IPS DF 19.7 (cell line): ENCODE results near the gene CCNL2.
A peak's percentile ranks its signal among the peaks of the same experiment; 100 is the strongest.
"Not testable (repeated sequence)": the region's sequence is repeated elsewhere in the genome, so short reads cannot be mapped to it uniquely, and the experiment has no call there.

Experiments
- DNase-seq: peaks from one replicate; pipeline ENCODE4 v3.0.0-alpha.2; 2013; ENCODE audit warnings: low read depth, low spot score

Gene CCNL2

GRCh38 chr1:1399872-1400575 is 889 bp upstream of the CCNL2 start:
- DNase-seq: no peak

- no peak for DNase-seq
Measured at GRCh38 chr1:1398677-1399186, 403 bp downstream of the CCNL2 start.

GRCh38 chr1:1397839-1398523 is 1.2 kb downstream of the CCNL2 start:
- no peak for DNase-seq

- no peak for DNase-seq
Measured at GRCh38 chr1:1395166-1395565, 4.0 kb downstream of the CCNL2 start.

GRCh38 chr1:1394116-1394515 is 5.0 kb downstream of the CCNL2 start:
- no peak for DNase-seq

GRCh38 chr1:1393428-1393827 is 5.7 kb downstream of the CCNL2 start:
- DNase-seq: no peak

GRCh38 chr1:1393014-1393413 is 6.1 kb downstream of the CCNL2 start:
- no peak for DNase-seq

GRCh38 chr1:1391225-1391624 is 7.9 kb downstream of the CCNL2 start:
- DNase-seq: no peak

GRCh38 chr1:1390675-1391074 is 8.5 kb downstream of the CCNL2 start:
- no peak for DNase-seq

GRCh38 chr1:1388078-1388472 is 11.1 kb downstream of the CCNL2 start:
- no peak for DNase-seq

- DNase-seq: no peak
Measured at GRCh38 chr1:1387098-1388077, 11.7 kb downstream of the CCNL2 start.

- no peak for DNase-seq
Measured at GRCh38 chr1:1385931-1386330, 13.2 kb downstream of the CCNL2 start.

- not testable (repeated sequence) for DNase-seq
Measured at GRCh38 chr1:1385339-1385738, 13.8 kb downstream of the CCNL2 start.

- DNase-seq: no peak
Measured at GRCh38 chr1:1381294-1381693, 17.8 kb downstream of the CCNL2 start.

GRCh38 chr1:1380860-1381259 is 18.3 kb downstream of the CCNL2 start:
- DNase-seq: no peak

- DNase-seq: no peak
Measured at GRCh38 chr1:1377540-1378205, 21.5 kb downstream of the CCNL2 start.

GRCh38 chr1:1376551-1377226 is 22.4 kb downstream of the CCNL2 start:
- no peak for DNase-seq

- DNase-seq: peak; percentile 98
Measured at GRCh38 chr1:1374929-1375662, 24.0 kb downstream of the CCNL2 start, which contains the start of gene AURKAIP1. TSS of gene AURKAIP1 (minus strand) at chr1:1375207. CDS start at chr1:1374756, 451 bp downstream.

GRCh38 chr1:1374589-1374928 is 24.6 kb downstream of the CCNL2 start:
- DNase-seq: no peak
